ENCODE data around the gene VPS26B. TPM values are rescaled to one million over a fixed set of nuclear protein-coding genes. Genes with fewer than 3 reads are reported as not detected.

The VPS26B gene
- total RNA-seq, 1 experiment from 2014 or later: 37.5 TPM

DNA sequence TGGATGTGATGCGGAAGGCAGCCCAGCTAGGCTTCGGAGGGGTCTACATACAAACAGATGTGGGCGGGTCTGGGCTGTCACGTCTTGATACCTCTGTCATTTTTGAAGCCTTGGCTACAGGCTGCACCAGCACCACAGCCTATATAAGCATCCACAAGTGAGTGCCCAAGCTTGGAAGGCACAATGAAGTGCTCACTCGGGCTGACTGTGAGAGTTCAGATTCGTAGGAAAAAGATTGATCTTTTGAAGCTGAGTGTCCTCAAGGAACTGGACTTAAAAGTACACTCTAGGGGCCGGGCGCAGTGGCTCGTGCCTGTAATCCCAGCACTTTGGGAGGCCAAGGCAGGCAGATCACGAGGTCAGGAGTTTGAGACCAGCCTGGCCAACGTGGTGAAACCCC is 32.6 kb downstream of the VPS26B start:
- DNase-seq (ENCODE audit: low read depth): no peak

DNA sequence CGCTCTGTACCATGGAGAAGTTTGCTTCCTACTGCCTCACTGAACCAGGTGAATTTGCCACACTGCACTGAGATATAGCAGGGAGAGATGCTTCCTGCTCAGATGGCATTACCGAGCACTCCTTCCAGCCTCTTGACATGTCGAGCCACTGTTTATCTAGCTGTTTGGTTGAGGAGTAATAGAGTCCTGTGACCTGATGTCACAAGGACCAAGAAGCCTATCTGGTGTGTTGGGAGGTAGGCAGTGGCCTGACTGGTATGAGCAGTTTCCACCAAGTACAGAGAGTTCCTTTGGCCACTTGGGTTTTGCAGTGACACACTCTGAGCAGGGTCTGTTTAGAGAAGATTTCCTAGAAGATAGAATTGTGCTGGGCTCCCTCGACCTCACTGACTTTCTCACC is 34.1 kb downstream of the VPS26B start:
- no peak for DNase-seq (ENCODE audit: low read depth)

DNA sequence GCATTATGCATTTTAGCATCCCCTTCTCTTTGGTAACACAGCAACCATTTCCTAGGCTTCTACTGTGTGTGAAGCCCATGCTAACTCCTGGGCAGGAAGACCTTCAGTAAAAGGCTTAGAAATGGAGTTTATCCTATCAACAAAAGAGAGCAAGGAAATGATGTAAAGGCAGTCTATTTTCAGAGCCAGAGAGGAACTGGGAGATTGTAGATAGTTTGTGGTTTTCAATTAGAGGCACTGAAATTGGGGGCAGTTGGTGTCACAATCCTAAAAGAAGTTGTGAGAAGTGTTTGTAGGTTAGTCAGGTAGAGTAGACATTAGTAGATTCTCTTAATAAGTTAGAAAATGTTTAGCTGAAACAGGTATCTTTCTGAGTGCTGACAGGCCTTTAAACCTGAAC is 36.0 kb downstream of the VPS26B start:
- no peak for DNase-seq (ENCODE audit: low read depth)

DNA sequence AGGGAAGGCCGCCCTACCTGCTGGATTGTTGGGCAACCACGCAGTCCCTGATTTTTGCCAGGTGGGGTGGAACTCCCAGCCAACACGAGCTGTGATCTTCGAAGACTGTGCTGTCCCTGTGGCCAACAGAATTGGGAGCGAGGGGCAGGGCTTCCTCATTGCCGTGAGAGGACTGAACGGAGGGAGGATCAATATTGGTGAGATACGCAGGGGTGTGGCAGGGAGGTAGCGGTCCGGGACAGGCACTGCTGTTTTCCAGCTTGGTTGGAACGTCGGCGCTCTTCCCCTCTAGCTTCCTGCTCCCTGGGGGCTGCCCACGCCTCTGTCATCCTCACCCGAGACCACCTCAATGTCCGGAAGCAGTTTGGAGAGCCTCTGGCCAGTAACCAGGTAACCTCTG is 36.5 kb downstream of the VPS26B start:
- no peak for DNase-seq (ENCODE audit: low read depth)

DNA sequence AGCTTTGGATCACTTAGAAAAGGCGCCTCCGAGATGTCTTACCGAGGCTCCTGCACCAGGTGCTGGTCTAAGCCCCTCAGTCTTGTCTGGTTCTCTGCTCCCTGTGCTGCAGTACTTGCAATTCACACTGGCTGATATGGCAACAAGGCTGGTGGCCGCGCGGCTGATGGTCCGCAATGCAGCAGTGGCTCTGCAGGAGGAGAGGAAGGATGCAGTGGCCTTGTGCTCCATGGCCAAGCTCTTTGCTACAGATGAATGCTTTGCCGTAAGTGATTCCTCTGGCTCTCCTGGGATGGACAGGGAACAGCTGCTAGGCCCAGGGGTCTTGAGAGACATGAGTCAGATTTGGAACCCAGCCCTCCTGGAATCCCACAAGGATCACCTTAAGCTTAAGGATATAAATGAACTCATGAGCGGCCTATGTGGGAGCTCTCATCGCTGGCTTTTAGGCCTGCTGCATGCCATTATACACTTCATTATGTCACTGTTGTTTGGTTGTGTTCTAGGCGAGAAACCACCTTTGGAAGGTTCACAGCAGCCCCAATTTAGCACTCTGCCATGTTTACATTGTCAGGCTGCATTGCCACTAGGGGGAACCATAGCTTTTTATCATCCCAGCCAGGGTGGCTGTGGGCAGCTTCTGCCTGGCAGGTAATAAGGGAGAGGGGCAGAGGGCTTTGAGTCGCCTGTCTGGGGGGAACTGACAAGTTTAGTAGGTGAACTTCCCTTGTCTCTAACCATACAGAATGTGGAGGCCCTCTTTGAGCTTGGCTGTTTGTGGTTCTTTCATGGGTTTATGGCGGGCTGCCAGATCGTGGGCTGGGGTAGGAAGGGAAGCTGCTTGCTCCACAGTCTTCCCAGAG is 37.4 kb downstream of the VPS26B start:
- DNase-seq (ENCODE audit: low read depth): no peak

DNA sequence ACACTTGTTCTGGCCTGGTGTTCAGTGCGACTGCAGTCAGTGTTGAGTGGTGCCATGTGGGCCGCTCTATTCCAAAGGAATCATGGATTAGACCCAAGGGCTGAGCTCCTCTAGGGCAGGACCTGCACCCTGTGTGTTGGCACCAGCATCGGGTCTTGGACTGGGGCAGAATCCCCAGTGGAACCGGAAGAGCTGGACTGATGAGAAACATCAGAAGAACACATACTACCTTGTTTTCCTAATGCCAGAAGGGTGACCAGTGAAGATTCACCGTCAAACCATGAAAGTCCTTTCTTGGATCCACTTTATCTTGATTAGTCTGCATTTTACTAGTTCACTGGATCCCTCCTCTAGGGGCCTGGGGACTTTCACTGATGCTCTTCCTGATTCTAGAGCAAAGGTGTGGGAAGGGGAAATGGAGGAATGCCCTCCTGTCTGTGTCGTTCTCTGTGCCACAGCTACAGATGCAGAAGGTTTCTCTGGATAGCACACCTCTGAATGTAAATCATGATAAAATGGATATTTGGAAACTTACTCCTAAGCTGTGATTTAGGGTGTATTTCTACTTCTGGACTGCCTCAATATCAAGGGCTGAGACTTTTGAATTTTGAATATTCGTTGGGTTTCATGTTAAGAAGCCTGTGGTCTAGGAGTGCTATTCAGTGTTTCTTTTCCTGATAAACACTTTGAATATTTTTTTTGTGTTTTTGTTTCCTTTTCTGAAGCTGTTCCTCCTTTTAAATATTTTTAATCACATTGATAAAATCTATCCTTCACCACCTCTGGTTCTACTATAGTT is 40.7 kb downstream of the VPS26B start:
- DNase-seq (ENCODE audit: low read depth): no peak

DNA sequence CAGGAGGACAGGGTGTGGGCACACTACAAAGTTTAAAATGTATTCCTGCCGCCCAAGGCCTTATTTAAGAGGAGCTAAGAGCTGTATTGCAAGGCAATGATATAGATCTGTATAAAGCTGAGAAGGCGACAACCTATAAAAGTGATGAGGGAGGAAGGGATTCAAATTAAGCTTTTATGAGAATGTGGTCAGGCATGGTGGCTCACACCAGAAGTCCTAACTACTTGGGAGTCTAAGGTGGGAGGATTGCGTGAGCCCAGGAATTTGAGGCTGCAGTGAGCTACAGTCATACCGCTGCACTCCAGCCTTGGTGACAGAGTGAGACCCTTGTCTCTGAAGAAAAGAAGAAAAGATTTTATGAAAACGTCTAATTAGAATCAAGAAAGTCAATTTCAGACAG is 42.0 kb downstream of the VPS26B start:
- no peak for DNase-seq (ENCODE audit: low read depth)

DNA sequence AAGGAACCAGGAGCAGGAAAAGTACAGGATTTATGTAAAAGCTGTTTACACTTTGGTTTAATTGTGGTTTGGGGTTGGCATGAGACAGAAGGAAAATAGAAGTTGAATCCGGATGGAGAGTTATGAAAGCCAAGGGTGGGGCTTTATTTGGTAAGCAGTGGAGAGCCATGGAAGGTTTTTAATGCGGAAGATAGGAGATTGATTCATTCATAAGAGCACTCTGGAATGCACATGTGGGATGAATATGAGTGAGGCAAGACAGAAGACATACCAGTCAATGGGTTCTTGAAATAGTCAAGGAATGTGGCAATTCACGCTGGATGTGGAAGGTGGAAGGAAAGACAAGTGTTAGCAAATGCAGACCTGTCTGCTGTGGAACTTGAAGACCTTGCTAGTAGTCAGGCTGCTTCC is 42.4 kb downstream of the VPS26B start:
- DNase-seq (ENCODE audit: low read depth): peak; percentile 75

DNA sequence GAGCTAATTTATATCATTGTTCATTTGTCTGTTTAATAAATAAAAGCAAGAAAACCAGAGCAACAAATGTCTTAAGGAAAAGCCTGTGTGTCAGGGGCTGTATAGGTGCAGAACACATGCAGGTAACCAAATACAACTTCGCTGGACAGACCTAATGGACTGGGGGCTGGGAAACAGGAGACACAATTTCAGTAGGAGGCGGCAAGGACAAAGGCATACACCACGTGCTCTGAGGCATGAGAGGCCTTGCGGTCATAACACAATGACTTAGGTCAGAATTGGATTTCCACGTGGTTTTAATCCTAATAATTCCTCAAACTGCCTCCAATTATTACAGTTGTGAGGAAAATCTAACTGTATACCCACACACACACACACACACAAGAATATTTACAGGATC is 43.0 kb downstream of the VPS26B start:
- no peak for DNase-seq (ENCODE audit: low read depth)

DNA sequence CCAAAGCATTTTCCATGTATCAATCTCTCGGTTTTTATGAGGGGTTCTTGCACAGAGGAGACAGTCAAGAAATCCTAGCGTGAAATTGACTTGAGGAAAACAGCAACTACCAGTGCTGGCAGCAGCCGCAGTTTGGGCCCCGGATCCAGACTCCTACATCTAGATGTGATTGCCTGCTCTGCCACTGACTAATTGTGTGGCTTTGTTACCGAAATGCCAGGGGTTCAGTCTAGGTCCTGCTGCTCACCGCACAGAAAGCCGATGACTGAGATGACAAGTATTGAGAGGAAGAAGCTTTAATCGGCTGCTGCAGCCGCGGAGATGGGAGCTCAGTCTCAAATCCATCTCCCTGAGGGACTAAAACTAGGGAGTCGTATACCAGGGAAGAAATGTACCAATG is 43.5 kb downstream of the VPS26B start:
- DNase-seq (ENCODE audit: low read depth): no peak

DNA sequence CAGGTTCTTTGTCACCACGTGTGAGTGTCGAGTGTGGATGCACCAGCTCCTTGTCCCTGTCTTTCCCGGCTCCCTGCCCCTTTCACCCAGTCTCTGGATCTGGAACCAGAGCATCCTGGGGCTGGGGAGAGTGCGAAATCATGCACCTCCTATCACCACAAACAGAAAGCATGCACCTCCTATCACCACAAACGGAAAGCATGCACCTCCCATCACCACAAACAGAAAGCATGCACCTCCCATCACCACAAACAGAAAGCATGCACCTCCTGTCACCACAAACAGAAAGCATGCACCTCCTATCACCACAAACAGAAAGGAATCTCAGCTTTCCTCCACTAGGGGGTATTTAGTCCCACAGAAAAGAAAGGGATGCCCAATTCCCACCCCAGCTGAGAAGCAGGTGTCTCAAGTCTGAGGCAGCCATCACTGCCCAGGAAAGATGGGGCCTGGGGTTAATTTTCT is 45.8 kb downstream of the VPS26B start:
- peak; percentile 20 for DNase-seq (ENCODE audit: low read depth)

DNA sequence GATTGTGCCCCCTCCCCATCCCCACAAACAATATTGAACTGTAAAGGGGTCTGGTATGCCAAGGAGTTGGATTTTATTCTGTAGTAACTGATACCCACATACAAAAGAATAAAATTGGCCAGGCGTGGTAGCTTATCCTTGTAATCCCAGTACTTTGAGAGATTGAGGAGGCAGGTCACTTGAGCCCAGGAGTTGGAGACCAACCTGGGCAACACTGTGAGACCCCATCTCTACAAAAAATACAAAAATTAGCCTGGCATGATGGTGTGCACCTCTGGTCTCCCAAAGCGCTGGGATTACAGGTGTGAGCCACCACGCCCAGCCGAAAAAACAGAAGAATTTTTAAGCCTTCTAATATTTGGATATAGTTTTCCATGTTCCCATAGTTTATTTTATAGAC is 47.5 kb downstream of the VPS26B start:
- DNase-seq (ENCODE audit: low read depth): no peak

DNA sequence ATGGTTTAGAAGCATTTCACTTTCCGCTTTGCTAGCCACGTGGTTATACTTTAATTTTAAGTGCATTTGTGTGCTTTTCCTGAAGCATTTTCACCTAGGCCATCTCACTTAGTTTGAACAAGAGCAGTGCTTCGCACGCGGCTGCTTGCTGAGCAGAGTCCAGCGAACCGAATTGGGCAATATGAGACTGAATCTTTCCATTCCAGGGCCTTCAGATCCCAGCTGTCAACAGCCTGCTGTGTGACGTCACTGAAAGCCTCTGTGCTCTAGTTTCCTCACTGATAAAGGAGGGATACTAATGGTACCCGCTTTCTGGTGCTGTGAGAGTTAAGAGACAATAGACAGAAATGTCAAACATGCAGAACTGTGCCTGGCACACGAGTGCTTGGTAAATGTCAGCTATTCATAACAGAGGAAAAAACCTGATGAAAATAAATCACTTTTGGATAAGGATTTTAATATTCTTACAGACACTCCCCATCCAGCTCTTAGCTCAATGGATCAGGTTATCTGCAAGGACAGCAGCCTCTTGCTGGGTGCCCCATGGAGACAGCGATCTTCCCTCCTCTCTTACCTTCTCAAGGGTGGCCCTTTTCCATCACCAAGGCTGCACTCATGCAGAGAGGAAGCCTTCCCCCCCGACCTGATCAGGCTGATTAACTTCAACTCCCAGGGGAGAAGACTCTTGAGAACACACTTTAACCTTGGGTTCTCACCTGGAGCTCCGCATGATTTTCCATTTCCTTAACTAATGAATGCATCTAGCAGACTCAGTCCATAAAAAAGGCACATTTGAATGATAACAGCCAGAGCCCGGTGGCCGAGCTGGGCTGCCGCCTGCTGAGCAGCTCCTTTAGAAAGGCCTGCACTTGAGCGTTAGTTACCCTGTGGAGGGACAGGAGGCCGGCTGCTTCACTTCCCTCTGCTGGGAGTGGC is 48.2 kb downstream of the VPS26B start:
- no peak for DNase-seq (ENCODE audit: low read depth)

DNA sequence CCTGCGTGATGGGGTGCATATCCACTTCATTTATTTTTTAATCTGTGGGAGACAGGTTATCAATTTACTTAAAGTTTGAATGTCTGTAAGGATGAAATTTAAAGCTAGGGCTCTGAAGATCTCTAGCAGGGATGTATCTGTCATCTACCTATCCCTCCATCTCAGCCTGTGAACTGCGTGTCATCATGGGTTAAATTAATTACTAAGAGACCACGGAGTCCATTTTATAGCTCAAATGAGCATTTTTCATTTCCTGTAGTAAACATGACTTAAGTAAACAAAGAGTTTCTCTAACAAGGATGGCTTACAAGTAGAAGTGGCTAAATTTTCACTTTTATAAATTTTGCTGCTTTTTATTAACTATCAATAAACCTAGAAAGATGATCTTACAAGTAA is 48.8 kb downstream of the VPS26B start:
- no peak for DNase-seq (ENCODE audit: low read depth)

DNA sequence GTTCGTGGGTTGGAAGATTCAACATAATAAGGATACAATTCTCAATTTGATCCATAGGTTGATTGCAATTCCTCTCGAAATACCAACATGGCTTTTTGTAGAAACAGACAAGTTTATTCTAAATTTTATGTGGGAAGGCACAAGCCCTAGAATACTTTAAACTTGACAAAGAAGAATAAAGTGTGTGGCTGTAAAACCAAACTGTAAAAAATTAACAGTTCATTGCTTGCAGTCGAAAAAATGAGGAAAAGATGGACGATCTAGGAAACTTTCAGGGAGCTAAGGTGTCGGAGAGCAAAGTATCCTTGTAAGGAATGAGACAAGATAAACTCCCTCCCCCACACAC is 50.7 kb downstream of the VPS26B start:
- DNase-seq (ENCODE audit: low read depth): no peak

DNA sequence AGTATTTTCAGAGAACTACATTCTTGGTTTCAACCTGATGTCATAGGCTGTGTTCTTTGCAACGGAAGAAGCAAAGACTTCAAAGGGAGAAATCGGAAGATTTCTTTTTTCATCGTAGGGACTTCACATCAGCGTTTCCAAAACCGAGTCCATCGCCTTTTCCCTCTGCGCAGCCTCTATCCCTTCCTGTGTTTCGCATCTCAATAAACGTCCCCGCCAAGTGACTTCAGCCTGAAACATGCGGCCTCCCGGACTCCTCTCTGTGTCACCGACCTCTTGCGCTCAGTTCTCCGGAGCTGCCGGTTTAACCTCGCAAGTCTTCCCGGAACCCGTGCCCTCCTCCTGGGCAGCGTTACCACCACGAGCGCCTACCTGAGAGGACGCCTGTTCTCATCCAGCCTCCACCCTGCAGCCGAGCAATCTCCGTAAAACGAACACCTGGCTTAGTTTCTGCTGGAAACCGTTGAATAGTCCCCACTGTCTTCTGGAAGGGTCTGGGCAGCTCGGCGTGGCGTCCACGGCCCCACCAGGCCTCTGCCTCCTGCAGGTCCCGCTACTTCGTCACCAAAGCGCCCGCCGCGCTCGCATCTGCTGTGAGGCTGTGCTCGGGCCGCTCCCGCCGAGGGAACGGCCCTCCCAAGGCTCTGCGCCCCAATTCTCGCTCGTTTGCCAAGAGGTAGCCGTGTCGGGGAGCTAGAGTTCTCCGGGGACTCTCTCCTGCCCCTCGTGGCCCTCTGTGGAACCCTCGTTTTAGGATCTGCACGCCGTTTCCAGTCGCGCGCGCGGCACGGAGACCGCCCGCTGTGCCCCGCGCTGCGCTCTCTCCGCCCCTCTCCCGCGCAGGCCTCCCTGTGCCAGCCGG is 51.3 kb downstream of the VPS26B start, which contains the start of gene GLB1L3:
Gene GLB1L3 (plus strand): TSS at position 846 of the 862 bp plus-strand sequence. CDS start 362 bp downstream, outside the sequence.
- no peak for DNase-seq (ENCODE audit: low read depth)

DNA sequence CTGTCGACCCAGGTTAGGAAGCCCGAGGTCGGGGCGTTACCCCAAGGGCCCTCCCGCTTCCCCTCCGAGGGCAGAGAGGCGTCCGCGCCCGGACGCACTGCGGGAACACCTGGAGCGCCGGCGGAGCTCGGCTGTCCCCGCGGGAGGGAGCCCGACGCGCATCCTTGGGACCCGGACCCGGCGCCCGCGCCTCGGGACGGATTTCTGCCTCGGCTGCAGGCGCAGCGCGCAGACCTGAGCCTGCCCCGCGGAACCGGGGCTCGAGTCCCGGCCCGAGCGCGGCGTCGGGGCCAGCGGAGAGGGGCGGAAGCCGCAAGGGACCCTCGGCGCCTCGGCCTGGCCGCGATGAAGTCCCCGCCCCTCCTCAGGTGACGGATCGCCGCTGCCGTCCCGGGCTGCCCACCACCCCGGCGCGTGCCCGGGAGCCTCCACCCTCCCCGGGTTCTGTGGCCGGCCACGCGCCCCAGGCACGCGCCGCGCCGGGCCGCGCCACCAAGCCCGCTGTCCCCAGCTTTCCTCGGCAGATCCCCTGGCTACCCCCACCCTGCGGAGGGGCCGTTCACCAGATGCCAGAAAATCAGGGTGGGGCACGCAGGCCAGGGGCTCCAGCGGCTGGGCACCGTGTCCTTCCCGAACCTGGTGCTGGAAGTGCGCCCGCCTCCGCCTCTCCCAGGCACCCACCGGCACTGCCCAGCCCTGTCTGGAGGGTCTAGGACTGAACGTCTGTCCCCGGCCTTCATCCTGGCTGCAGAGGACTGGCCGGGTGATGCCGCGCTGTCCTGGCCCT is 52.1 kb downstream of the VPS26B start:
- DNase-seq (ENCODE audit: low read depth): no peak

DNA sequence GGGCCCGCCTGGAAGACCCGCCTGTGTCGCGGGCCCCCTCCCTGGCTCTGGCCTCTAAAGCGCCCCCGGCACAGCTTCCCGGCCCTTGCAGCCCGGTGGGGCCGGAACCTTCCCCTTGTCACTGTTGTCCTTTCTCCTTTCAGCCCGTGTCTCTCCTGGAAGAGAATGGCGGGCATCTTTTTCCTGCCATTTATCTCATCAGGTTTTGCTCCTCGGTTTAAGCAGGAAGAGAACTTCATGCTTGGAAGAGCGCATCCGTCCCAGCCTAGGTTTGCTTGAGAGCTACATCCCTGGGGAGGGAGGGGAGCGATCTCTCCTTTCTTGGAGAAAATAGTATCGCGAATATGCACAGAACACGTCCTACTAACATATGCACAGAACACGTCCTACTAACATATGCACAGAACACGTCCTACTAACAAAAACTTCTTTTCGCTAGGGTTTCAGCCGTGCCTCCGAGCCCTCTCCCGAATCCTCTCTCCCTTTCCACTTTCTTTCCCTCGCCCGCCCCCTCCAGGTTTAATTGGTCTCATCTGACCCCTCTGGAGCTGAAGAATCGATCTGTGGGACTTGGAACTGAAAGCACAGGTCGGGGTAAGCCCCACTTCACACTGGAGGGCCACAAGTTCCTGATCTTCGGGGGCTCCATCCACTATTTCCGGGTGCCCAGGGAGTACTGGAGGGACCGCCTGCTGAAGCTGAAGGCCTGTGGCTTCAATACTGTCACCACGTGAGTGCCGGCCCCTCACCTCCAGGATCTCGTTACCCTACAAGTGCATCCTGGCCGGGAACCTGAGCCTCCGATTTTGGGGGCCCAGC is 52.9 kb downstream of the VPS26B start:
- no peak for DNase-seq (ENCODE audit: low read depth)

DNA sequence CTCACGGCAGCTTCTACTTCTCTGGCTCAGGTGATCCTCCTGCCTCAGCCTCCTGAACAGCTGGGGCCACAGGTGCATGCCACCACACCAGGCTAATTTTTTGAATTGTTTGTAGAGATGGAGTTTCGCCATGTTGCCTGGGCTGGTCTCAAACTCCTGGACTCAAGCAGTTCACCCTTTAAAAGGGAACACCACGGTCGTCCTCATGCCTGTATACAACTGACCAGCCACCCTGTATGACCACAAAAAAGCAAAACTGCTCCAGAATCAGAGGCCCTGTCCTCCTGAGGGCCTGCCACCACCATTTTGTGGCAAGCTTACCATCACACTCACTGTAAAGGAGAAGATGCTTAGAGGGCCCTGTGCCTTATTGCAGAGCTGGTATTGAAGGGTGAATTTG is 53.9 kb downstream of the VPS26B start:
- DNase-seq (ENCODE audit: low read depth): no peak
